GM19452 (cell line): ENCODE measurements around the gene SORBS2.

Source experiments
- ATAC-seq: cut with Tn5 transposase; IDR thresholded peaks from one replicate; pipeline ENCODE4 v1.9.1; 2021; ENCODE audit not compliant: unreplicated experiment

SORBS2 gene

DNA sequence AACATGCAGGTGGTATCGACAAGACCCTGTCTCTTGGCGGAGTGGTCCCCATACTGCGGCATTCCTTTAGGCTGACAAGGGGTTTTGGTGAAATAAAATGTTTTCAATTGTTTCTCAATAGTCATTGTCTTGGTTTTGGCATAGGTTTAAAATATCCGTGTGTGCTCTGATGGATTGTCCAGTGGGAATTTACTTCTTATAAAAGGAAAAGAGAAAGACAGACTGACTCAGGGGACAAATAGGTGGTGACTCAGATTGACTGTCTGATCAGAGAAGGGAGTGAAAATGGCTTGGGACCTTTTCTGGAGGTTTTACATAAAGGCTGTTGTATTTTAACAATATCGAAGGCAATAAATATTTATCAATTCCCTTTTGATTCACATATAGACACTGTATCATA is 129.8 kb downstream of the SORBS2 start:
- ATAC-seq, result no peak

- no peak for ATAC-seq
Observed at GRCh38 chr4:185681604-185682003, 130.4 kb downstream of the SORBS2 start.

- no peak for ATAC-seq
Observed at GRCh38 chr4:185680617-185681016, 131.4 kb downstream of the SORBS2 start.

GRCh38 chr4:185679523-185679922 is 132.5 kb downstream of the SORBS2 start:
- ATAC-seq, result no peak

GRCh38 chr4:185677637-185678314 is 134.2 kb downstream of the SORBS2 start:
- ATAC-seq, result no peak

GRCh38 chr4:185672618-185673017 is 139.4 kb downstream of the SORBS2 start:
- no peak for ATAC-seq

GRCh38 chr4:185672151-185672550 is 139.8 kb downstream of the SORBS2 start:
- ATAC-seq, result no peak

- ATAC-seq, result no peak
Observed at GRCh38 chr4:185671496-185671895, 140.5 kb downstream of the SORBS2 start.

DNA sequence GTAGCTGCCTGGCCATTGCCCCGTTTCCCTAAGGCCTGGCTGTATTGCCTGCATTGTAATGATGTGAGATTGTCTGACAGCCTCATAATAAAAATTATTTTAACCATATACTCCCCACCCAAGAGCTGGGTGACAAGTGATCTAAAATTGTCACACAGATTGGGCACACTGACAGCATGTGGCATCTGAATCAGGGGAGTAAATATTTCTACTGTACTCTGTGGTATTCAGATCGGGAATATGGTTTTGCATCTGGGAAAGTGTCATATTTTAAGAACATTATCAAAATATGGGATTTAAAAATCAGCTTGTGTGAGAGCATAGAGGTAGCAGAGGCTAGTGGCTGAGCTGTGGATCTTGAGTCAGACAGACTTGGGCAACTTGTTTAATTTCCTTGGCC is 140.9 kb downstream of the SORBS2 start:
- no peak for ATAC-seq

DNA sequence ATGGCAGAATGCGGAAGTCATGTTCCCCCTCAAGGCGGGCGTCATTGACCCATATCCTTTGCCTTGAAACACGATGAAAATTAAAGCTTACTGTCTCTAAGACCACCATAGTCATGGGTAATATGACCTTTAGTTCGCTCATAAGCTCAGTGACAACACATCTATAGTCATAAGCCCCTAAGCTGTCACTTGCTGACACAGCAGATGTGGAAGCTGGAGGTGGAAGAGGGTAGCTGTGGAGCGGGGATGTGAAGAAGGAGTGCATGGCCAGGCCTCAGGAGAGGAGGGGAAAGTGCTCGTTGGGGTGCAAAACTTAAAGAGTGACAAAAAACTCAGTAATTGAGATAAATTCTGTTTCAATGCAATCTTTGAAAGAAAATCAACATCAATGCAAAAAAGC is 142.7 kb downstream of the SORBS2 start:
- no peak for ATAC-seq

GRCh38 chr4:185666156-185666555 is 145.8 kb downstream of the SORBS2 start:
- no peak for ATAC-seq

DNA sequence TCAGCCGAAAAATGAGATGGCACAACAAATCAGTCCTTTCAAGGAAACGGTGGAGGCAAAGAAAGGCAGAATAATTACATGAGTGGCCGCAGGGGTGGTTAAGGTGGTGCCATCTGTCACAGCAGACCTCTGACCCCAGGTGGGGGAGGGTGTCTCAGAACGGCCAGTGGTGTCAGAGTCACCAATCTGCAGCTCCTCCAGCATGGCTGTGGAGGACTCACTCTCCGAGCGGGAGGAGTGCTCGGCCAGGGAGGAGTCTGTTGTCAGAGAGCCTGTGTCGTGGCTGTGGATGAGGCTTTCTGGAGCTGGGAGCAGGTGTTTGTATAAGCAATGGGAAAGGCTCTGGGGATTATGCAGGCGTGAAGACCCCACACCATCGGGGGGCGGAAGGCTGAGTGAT is 146.3 kb downstream of the SORBS2 start:
- ATAC-seq, result no peak

- no peak for ATAC-seq
Observed at GRCh38 chr4:185664481-185664880, 147.5 kb downstream of the SORBS2 start.

DNA sequence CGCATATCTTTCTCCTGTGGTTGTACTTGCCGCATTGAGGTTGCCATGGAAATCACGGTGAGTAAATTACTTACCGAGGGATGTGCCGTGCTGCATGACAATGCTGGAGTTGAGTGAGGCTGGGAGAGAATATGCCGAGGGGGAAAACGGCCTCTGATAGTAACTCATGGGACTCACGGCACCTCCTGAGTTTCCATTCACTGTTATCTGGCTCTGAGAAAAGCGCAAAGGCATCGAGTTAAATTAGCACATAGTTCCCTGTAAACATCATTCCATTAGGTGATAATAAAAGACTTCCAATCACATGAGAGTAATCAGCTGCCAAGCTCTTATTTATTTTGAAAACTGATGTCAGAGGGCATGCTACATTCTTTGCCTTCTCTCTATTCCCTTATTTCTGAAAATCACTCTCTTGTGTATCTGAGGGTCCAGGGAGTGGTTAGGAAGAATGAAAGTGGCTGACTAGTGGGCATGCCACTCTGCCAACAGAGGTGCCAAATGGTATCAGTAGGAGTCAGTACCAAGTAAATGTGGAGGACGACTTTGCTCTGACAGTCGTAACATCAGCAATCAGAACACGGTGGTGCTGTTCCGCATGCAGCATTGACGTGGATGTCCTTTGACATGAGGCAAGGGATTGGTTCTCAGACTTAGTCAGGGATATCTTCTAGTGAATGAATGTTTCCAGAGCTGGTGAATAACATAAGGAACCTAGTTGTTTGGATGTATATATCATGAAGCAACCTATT is 149.8 kb downstream of the SORBS2 start:
- no peak for ATAC-seq

- no peak for ATAC-seq
Observed at GRCh38 chr4:185660340-185660739, 151.7 kb downstream of the SORBS2 start.

GRCh38 chr4:185657699-185658098 is 154.3 kb downstream of the SORBS2 start:
- ATAC-seq, result no peak

DNA sequence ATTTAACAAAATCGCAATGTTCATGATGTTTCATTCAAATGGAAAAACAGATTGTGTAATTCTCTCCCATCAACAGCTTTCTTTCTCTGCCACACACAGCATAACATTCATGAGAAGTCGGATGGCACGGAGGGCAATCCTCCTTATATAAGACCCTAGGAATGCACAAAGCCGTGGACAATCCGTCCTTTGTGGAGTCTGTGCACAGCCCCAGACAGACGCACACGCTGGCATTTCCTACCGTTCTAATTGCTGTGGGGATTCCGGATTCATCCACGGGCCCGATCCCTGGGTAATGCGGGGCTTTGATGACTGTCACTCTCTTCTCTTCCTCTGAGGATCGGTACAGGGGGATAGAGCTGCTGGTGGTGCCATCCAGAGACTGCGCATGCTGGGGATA is 154.8 kb downstream of the SORBS2 start:
- no peak for ATAC-seq

GRCh38 chr4:185656467-185656931 is 155.5 kb downstream of the SORBS2 start:
- ATAC-seq, result no peak

DNA sequence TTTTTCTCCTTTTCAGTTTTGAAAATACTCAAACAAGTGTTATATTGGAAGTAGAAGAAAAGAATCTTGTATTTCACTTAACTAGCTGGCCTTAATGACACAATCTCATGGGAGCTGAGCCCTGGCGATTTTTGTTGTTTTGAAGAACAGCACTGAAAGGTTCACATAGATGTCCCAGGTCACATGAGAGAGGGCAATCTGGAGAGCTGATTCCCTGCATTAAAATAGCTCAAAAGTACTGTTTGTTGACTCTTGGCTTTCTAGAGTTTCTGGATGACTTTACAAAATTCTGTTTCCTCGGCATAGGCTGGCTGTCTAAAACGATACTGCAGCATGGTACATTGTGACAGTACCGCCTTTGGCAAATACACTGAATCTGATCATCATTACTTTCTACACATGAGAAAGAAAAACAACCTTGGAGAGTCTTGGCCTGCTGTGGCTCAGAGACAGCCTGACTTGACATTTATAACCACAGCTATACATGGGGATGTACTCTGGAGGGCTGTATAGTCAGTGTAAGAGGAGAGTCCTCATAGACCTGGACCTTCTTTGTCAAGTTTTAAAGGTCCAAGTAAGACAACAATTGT is 156.9 kb downstream of the SORBS2 start:
- no peak for ATAC-seq

DNA sequence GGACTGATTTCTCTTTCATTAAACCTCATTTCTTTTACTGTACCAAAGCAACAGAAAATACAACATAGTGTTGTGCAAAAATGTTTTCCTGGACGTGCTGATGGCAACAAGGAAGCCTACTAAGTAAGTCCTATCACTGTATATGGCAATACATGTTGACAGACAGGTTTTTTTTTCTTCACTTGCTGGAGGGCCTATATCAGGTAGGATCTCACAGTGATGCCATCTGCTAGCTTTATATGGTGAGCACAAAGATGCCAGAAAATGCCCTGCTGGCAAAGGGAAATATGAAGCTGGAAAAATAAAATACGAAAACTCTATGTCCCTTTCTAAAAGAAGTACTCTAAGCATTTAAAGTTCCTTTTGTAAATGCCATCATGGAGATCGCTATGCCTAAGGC is 157.7 kb downstream of the SORBS2 start:
- ATAC-seq, result no peak

DNA sequence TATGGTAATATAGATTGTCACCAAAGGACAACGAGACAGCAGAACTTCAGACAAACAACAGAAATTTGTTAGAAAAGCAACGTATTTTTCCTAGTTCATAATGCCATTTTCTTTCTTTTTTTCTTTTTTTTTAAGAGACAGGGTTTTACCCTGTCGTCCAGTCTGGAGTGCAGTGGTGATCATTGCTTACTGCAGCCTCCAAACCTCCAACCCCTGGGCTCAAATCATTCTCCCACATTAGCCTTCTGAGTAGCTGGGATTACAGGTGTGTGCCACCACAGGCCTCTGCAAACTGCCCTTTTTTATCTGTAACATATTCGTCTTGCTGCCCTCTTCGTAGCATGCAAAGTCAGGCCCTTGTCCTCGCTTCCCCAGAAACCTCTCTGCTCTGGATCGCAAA is 160.1 kb downstream of the SORBS2 start:
- ATAC-seq, result no peak

GRCh38 chr4:185651137-185651677 is 160.8 kb downstream of the SORBS2 start:
- no peak for ATAC-seq
